ENCODE results near the gene CAPN15. TPM values are rescaled to one million over a fixed set of nuclear protein-coding genes. Genes with fewer than 3 reads are reported as not detected.

The CAPN15 gene
- total RNA-seq, 1 experiment from 2014 or later = 91.2 TPM

DNA sequence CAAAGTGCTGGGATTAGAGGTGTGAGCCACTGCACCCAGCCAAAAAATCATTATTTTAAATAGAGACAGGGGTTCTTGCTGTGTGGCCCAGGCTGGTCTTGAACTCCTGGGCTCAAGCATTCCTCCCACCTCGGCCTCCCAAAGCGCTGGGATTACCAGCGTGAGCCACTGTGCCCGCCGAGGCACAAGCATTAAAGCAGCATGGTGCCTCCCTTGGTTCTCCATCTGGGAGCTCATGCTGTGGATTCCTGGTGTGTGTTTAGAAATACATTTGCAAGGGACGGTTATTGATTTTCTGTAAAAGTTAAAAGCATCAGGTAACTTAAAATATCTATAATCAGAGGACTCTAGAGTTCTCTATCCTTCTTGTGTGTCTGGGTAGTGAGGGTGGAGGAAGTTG, 14.7 kb upstream of the CAPN15 start:
- BruUV-seq (replicated peaks) = no TSS peak
- POLR2A ChIA-PET (ENCODE audit: low non-redundant PET) = no interaction called here
- intact Hi-C loops (cut with micrococcal nuclease; ENCODE audit: unreplicated experiment) = no loop called here
- H3K9me3 ChIP-seq (ENCODE audit: low read depth, low read length, poor library complexity, severe bottlenecking) = no peaks in the 10 kb centered on the region
- no peaks in the 10 kb centered on the region for H3K27me3 ChIP-seq (replicated peaks; ENCODE audit: insufficient read depth, low read depth, low read length, poor library complexity)
- TF ChIP-seq, protein P1, sequence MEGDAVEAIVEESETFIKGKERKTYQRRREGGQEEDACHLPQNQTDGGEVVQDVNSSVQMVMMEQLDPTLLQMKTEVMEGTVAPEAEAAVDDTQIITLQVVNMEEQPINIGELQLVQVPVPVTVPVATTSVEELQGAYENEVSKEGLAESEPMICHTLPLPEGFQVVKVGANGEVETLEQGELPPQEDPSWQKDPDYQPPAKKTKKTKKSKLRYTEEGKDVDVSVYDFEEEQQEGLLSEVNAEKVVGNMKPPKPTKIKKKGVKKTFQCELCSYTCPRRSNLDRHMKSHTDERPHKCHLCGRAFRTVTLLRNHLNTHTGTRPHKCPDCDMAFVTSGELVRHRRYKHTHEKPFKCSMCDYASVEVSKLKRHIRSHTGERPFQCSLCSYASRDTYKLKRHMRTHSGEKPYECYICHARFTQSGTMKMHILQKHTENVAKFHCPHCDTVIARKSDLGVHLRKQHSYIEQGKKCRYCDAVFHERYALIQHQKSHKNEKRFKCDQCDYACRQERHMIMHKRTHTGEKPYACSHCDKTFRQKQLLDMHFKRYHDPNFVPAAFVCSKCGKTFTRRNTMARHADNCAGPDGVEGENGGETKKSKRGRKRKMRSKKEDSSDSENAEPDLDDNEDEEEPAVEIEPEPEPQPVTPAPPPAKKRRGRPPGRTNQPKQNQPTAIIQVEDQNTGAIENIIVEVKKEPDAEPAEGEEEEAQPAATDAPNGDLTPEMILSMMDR (conservative IDR thresholded peaks at IDR 0.05; ENCODE audit: low read depth, low read length) = no peak
- no peak for TF ChIP-seq EZH2 (IDR thresholded peaks at IDR 0.05; ENCODE audit: borderline replicate concordance, low read depth, low read length, poor library complexity, severe bottlenecking)
- no peak overlapping the region for H3K4me3 ChIP-seq (ENCODE audit: low read depth, low read length, poor library complexity, severe bottlenecking)
- DNase-seq (ENCODE audit: low spot score) = no peak
- no peak overlapping the region for H3K27ac ChIP-seq (ENCODE audit: low read depth, low read length, poor library complexity, severe bottlenecking)
- H3K36me3 ChIP-seq (ENCODE audit: insufficient read depth, low read length, poor library complexity, severe bottlenecking) = peaks cover 5% of the 10 kb centered on the region
- CTCF ChIA-PET = no interaction called here
- no peaks in the 10 kb centered on the region for H3K4me1 ChIP-seq (ENCODE audit: insufficient read depth, low read length, poor library complexity, severe bottlenecking)

DNA sequence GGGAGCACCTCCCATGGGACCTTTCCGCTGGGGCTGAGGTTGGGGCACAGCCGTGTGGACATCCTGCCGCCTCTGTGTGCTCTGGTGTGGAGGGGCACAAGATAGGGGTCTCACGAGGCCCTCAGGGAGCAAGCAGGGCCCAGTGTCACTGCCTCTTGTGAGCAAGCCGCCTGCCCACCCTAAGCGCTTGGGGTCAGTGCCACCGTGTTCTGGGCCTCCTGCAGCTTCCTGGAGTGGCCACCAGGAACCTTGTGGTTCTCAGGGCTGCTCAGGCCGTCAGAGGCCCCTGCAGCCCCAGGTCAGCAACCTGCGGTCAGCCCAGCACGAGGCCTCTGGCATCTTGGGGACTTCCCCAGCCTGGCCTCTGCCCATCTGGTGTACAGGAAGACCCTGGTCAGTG, 13.6 kb upstream of the CAPN15 start:
- H3K27ac ChIP-seq (ENCODE audit: low read depth, low read length, poor library complexity, severe bottlenecking) = no peak overlapping the region
- no peaks in the 10 kb centered on the region for H3K4me1 ChIP-seq (ENCODE audit: insufficient read depth, low read length, poor library complexity, severe bottlenecking)
- no peak for TF ChIP-seq EZH2 (IDR thresholded peaks at IDR 0.05; ENCODE audit: borderline replicate concordance, low read depth, low read length, poor library complexity, severe bottlenecking)
- TF ChIP-seq, protein P1 (conservative IDR thresholded peaks at IDR 0.05; ENCODE audit: low read depth, low read length) = no peak
- intact Hi-C loops (cut with micrococcal nuclease; ENCODE audit: unreplicated experiment) = no loop called here
- no peak for DNase-seq (ENCODE audit: low spot score)
- H3K27me3 ChIP-seq (replicated peaks; ENCODE audit: insufficient read depth, low read depth, low read length, poor library complexity) = no peaks in the 10 kb centered on the region
- ChIA-PET CTCF (no interaction called here), POLR2A (ENCODE audit: low non-redundant PET) (no interaction called here)
- peaks cover 5% of the 10 kb centered on the region for H3K36me3 ChIP-seq (ENCODE audit: insufficient read depth, low read length, poor library complexity, severe bottlenecking)
- no TSS peak for BruUV-seq (replicated peaks)
- H3K9me3 ChIP-seq (ENCODE audit: low read depth, low read length, poor library complexity, severe bottlenecking) = no peaks in the 10 kb centered on the region
- H3K4me3 ChIP-seq (ENCODE audit: low read depth, low read length, poor library complexity, severe bottlenecking) = no peak overlapping the region

DNA sequence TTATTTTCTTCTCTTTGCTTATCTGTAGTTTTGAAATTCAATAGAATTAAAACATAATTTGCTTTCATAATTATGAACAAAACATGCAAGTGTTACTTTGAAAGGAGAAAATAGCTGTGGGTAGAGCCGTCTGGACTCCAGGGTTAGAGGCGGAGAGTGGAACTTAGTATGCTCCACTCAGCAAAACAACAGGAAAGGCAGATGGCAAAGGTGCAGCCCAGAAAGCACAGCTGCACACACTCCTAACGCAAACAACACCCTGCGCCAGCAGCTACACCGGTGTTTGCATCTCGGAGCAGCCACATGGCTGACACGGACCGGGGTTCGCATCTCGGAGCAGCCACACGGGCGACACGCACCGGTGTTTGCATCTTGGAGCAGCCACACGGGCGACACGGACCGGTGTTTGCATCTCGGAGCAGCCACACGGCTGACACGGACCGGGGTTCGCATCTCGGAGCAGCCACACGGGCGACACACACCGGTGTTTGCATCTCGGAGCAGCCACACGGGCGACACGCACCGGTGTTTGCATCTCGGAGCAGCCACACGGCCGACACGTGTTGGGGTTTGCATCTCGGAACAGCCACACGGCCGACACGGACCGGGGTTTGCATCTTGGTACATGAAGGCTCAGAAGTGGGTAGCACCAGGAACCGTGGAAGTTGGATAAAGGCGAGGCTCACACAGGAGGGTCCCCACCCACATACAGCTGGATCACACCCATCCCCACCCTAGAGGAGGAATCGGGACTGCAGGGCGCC, 12.2 kb upstream of the CAPN15 start:
- CTCF ChIA-PET = no interaction called here
- no TSS peak for BruUV-seq (replicated peaks)
- DNase-seq (ENCODE audit: low spot score) = no peak

More for the DNA sequence above, 12.2 kb upstream of the CAPN15 start:
- Histone ChIP-seq H3K36me3 (ENCODE audit: insufficient read depth, low read length, poor library complexity, severe bottlenecking) (peaks cover 10% of the 10 kb centered on the region), H3K4me3 (ENCODE audit: low read depth, low read length, poor library complexity, severe bottlenecking) (no peak overlapping the region), H3K27ac (ENCODE audit: low read depth, low read length, poor library complexity, severe bottlenecking) (no peak overlapping the region), H3K27me3 (replicated peaks; ENCODE audit: insufficient read depth, low read depth, low read length, poor library complexity) (no peaks in the 10 kb centered on the region), H3K9me3 (ENCODE audit: low read depth, low read length, poor library complexity, severe bottlenecking) (no peaks in the 10 kb centered on the region), H3K4me1 (ENCODE audit: insufficient read depth, low read length, poor library complexity, severe bottlenecking) (no peaks in the 10 kb centered on the region)
- POLR2A ChIA-PET (ENCODE audit: low non-redundant PET) = no interaction called here
- TF ChIP-seq, protein P1 (conservative IDR thresholded peaks at IDR 0.05; ENCODE audit: low read depth, low read length) = no peak
- TF ChIP-seq EZH2 (IDR thresholded peaks at IDR 0.05; ENCODE audit: borderline replicate concordance, low read depth, low read length, poor library complexity, severe bottlenecking) = no peak
- intact Hi-C loops (cut with micrococcal nuclease; ENCODE audit: unreplicated experiment) = no loop called here

Measured in A673 (cell line).